Subcutaneous abdominal adipose tissue (tissue), 5 donors: ENCODE measurements around the gene OTULIN.

Experiments used
- H3K27ac ChIP-seq: one replicate; pipeline ENCODE4 v1.7.0; 2013; ENCODE audit warnings: low read depth, mild to moderate bottlenecking, inconsistent platforms, low read length, moderate library complexity
- H3K27me3 ChIP-seq, 5 donors: one replicate each; pipeline ENCODE4 v1.7.0; 2013; ENCODE audit warnings: low read length in 5 of 5, inconsistent platforms in 1 of 5; ENCODE audit not compliant: control insufficient read depth in 5 of 5, insufficient read depth in 4 of 5
- H3K36me3 ChIP-seq, 5 donors: one replicate each; pipeline ENCODE4 v1.7.0; 2013; ENCODE audit warnings: low read length in 5 of 5; ENCODE audit not compliant: control insufficient read depth in 5 of 5, insufficient read depth in 5 of 5
- H3K4me1 ChIP-seq, 5 donors: one replicate each; pipeline ENCODE4 v1.7.0; 2013; ENCODE audit warnings: low read length in 5 of 5, mild to moderate bottlenecking in 3 of 5, moderate library complexity in 1 of 5; ENCODE audit not compliant: control insufficient read depth in 5 of 5, insufficient read depth in 5 of 5
- H3K4me3 ChIP-seq, 5 donors: one replicate each; pipeline ENCODE4 v1.7.0; 2013; ENCODE audit warnings: low read length in 5 of 5, low read depth in 1 of 5
- H3K9ac ChIP-seq, 5 donors: one replicate each; pipeline ENCODE4 v1.7.0; 2013; ENCODE audit warnings: low read length in 5 of 5, mild to moderate bottlenecking in 4 of 5, moderate library complexity in 3 of 5
- H3K9me3 ChIP-seq, 5 donors: one replicate each; pipeline ENCODE4 v1.7.0; 2013; ENCODE audit warnings: low read length in 5 of 5; ENCODE audit not compliant: control insufficient read depth in 5 of 5
- donor health status: healthy.
- donor health status: healthy.
- donor health status: healthy.
- donor health status: healthy.
- donor health status: healthy.

OTULIN gene

DNA sequence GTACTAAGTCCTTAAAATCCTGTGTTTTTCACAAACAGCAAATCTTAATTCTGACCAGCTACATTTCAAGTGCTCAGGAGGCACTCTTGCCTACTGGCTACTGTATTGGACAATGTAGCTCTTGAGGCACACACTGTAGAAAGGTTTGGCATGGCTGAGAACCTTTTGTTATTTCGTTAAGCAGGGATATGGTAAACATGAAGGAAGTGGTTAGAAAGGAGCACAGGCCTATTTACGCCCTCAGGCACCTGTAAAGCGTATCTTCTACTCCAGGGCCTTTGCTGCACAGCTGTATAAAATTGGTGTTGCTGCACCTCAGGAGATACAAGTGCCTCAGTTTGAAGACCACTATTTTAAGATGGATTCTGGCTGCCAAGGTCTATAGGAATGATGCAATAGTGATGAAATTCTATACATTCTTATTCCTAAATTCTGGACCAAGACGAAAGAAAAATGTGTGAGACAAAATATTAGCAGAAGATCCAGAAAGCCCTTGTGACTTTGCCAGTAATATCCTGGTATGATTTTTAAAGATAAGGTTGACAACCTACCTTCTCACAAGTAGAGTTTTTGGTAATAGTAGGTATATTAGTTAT is 9.3 kb upstream of the OTULIN start:
- H3K9me3 ChIP-seq: no peaks in the 10 kb centered on the region
- H3K27me3 ChIP-seq: no peaks in the 10 kb centered on the region
- H3K4me1 ChIP-seq: no peaks in the 10 kb centered on the region
- H3K4me3 ChIP-seq: no peak overlapping the region
- H3K9ac ChIP-seq: no peak overlapping the region
- H3K27ac ChIP-seq: no peak overlapping the region
- H3K36me3 ChIP-seq: no peaks in the 10 kb centered on the region

DNA sequence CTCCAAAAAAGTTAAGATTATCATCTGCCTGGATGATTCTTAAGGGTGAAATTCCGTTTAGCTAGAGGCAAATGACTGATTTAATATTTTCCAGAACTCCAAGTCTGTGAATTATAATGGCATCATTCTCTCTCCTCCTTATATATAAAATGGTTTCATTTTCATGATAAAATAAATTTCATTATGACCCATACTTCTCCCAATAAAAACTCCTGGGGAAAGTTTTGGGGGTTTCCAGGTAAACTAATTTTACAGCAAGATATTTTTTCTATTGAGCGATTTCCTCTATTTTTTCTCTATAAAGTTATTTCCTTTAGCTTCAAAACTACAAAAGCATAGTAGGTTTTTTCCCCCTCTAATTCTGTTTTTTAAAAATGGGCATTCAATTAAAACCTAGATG is 7.6 kb upstream of the OTULIN start:
- Histone ChIP-seq H3K9me3 (no peaks in the 10 kb centered on the region), H3K36me3 (no peaks in the 10 kb centered on the region), H3K9ac (no peak overlapping the region), H3K27ac (no peak overlapping the region), H3K27me3 (no peaks in the 10 kb centered on the region), H3K4me3 (no peak overlapping the region), H3K4me1 (no peaks in the 10 kb centered on the region)

DNA sequence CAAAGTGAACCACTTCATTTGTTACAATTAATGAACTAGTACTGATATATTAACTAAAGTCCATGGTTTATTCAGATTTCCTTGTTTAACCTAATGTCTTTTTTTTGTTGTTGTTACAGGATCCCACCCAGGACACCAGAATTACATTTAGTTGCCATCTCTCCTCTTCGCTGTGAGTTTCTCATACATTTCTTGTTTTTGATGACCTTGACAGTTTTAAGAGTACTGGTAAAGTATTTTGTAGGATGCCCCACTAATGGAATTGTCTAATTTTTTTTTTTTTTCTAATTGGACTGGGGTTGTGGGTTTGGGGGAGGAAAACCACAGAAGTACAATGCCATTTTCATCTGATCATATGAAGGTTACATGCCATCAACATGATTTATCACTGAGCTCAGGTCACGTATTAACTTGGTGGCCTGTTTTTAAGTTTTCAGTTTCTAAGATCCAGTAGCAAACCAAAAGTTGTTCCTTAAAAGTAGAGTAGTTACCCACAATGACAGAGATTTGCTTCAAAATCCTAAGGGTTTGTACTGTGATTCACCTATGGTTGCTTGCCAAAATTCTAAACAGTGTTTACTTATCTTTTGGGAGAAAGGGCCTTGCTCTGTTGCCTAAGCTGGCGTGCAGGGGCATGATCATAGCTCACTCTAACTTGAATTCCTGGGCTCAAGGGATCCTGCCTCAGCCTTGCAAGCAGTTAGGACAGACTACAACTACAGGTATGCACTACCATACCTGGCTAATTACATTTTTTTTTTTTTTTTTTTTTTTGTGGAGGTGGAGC is 4.5 kb upstream of the OTULIN start:
- no peaks in the 10 kb centered on the region for H3K36me3 ChIP-seq
- peaks cover 2 to 14% (median 9%) of the 10 kb centered on the region in 5 donors for H3K4me1 ChIP-seq
- H3K9ac ChIP-seq: no peak overlapping the region
- H3K27ac ChIP-seq: no peak overlapping the region
- no peaks in the 10 kb centered on the region for H3K27me3 ChIP-seq
- H3K9me3 ChIP-seq: no peaks in the 10 kb centered on the region
- no peak overlapping the region for H3K4me3 ChIP-seq

DNA sequence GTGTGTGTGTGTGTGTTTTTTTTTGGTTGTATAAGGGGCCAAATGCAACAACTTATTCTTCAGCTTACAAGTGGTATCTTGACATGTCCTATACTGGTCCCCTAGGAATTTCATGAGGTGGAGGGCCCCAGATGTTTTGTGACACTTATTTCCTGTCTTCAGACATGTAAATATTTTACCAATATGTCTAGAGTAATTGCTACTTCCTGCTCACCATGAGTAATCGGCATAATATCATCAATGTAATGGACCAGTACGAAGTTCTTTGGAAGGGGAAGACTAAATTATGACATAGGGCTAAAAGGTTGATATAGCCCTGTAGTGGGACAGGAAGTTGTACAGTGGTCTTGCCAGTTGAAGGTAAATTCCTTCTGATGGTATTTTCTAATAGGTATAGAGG is 3.7 kb upstream of the OTULIN start:
- Histone ChIP-seq H3K9ac (no peak overlapping the region), H3K36me3 (no peaks in the 10 kb centered on the region), H3K27ac (no peak overlapping the region), H3K9me3 (no peaks in the 10 kb centered on the region), H3K4me3 (no peak overlapping the region), H3K4me1 (peaks cover 2 to 22% (median 16%) of the 10 kb centered on the region in 5 donors), H3K27me3 (no peaks in the 10 kb centered on the region)

DNA sequence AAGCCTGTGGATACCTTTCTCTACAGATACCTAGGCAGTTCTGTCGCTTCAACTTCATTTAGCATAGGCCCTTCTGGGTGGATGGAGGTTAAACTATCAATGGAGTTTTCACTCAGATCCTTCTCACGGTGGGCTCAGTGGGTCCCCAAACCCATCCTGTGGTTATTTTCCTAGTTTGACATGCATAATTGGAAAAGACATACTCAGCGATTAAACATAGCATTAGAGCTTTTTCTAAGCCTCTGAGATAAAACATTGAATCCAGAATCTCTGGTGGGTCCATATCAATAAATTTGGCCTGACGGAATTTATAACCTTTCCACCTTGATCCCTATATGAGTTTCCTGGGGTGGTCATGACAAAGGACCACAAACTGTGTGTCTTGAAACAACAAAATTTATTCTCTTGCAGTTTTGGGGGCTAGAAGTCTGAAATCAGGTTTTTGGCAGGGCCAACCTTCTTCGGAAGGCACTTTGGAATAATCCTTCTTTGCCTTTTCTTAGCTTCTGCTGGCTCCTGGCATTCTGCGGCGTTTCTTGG is 1.7 kb upstream of the OTULIN start:
- no peak overlapping the region for H3K9ac ChIP-seq
- no peaks in the 10 kb centered on the region for H3K36me3 ChIP-seq
- no peaks in the 10 kb centered on the region for H3K27me3 ChIP-seq
- H3K4me3 ChIP-seq: no peak overlapping the region
- peaks cover 5 to 41% (median 30%) of the 10 kb centered on the region in 5 donors for H3K4me1 ChIP-seq
- H3K27ac ChIP-seq: no peak overlapping the region
- no peaks in the 10 kb centered on the region for H3K9me3 ChIP-seq

DNA sequence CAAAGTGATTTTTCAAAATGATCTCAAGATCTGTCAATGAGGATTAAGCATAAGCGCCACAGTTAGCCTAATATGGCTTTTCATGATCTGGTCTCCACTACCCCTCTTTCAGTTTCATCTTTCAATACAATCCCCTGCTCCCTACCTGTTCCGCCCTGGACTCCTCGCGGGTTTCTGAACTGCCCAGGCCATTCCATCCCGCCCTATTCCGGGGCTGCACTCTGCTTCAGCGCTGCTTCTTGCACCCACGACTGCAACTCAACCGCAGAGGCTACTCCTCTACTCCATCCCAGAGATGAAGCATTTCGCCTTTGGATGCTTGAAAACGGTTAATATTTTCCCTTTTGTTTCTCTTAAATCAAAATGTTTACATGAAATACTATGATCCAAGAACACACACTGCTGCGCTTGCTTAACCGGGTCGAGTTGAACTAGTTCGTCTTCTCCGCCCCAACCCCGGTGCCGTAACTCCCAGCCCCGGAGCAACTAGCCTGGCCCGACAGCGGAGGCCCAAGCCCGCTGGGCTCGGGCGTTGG is 716 bp upstream of the OTULIN start:
- Histone ChIP-seq H3K27ac (peak overlapping the region; percentile 88), H3K4me1 (peaks cover 5 to 47% (median 31%) of the 10 kb centered on the region in 5 donors), H3K4me3 (peak overlapping the region; percentile 71 to 86 (median 82)), H3K9ac (peak overlapping the region; percentile 80 to 91 (median 81)), H3K27me3 (no peaks in the 10 kb centered on the region), H3K36me3 (peaks cover 0 to 3% (median 0%) of the 10 kb centered on the region in 5 donors), H3K9me3 (no peaks in the 10 kb centered on the region)

DNA sequence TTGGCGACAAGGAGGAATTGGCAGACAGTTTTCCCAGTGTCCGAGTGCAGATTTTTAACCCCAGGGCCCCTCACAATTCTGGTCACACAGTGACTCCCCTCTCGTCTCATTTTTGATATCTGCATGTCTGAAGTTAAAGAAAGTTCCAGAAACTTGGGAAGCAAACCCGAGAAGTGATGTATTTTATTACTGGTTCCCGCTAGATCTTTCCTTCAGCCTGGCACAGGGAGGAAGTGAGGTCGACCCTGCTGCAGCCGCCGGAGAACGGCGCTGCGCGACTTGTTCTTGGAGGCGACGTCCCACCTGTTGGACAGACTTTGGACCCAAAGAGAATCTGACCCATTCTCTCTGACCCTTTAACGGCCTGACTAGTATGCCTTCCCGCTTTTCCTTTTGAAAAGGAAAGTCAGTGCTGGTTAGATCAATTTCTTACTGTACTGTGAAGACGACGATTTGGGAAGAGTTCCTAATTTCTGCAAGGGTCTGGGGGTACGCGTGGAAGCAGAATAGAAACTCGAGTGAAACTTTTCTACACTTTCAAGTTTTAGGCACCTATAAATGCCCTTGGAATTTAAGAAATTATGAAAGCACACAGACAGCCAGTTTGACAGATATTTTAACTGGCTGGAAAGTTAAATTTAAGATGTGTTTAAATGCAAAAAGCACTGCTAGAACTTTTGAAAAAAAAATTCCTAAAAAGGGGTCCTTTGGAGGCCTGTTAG is 744 bp downstream of the OTULIN start:
- Histone ChIP-seq H3K4me3 (peak overlapping the region; percentile 71 to 86 (median 85)), H3K27me3 (no peaks in the 10 kb centered on the region), H3K27ac (peak overlapping the region; percentile 88), H3K4me1 (peaks cover 5 to 47% (median 31%) of the 10 kb centered on the region in 5 donors), H3K9me3 (no peaks in the 10 kb centered on the region), H3K36me3 (peaks cover 0 to 3% (median 0%) of the 10 kb centered on the region in 5 donors), H3K9ac (peak overlapping the region in 4 of 5 donors; percentile 28 to 82 (median 80))

DNA sequence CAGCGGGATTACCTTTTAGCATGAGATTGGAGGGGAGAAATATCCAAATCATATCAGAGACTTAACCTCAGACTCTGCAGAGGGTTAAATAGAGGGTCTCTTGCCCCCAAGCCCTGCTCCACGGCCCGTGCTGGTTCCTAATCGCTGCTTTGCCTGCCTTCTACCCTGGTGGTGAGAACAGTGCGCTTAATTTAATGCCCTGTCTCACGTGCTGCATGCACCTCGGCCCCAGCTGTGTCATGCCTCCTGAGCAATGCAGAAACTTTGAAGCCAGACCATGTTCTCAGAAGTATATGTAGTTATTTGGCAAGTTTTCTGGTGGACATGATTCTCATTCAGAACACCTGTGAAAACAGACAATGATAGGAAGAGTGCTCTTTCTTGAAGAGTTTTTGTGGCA is 1.4 kb downstream of the OTULIN start:
- Histone ChIP-seq H3K4me1 (peaks cover 5 to 51% (median 34%) of the 10 kb centered on the region in 5 donors), H3K4me3 (peak overlapping the region; percentile 71 to 86 (median 85)), H3K27ac (peak overlapping the region; percentile 28), H3K9ac (peak overlapping the region in 3 of 5 donors; percentile 28 to 82 (median 80)), H3K27me3 (no peaks in the 10 kb centered on the region), H3K9me3 (no peaks in the 10 kb centered on the region), H3K36me3 (peaks cover 0 to 3% (median 0%) of the 10 kb centered on the region in 5 donors)

DNA sequence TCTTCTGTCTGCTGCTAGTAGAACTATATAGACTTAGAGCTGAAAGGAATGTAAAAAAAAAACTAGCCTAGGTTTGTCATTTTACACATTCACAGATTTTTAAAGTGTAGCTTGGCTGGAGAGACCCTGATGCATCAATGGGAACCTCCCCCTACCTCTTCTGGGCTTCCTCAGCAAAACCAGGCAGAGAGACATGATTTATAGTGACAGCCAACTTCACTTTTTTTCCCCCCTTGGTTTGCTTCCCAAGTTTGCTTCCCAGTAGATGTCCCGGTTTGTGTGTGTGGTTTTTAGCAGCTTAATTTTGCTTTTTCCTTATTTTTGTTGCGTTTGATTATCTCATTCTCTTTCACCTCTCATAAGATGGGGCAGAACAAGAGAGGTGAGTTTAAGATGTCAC is 1.8 kb downstream of the OTULIN start:
- Histone ChIP-seq H3K4me1 (peaks cover 5 to 55% (median 36%) of the 10 kb centered on the region in 5 donors), H3K36me3 (peaks cover 0 to 3% (median 0%) of the 10 kb centered on the region in 5 donors), H3K27ac (no peak overlapping the region), H3K9me3 (no peaks in the 10 kb centered on the region), H3K9ac (peak overlapping the region in 2 of 5 donors; percentile 31 to 82), H3K4me3 (peak overlapping the region in 3 of 5 donors; percentile 71 to 85 (median 85)), H3K27me3 (no peaks in the 10 kb centered on the region)
